NCI-H748 (cell line): Measurements from ENCODE around the gene ST6GALNAC3.

ENCODE experiments used
- DNase-seq: peaks from one replicate; lab custom pipeline; 2025; ENCODE audit not compliant: unreplicated experiment; lab: John Stamatoyannopoulos, UW

The ST6GALNAC3 gene

GRCh38 chr1:76408303-76408702 lies 333.8 kb downstream of the ST6GALNAC3 start:
- DNase-seq, result no peak

DNA sequence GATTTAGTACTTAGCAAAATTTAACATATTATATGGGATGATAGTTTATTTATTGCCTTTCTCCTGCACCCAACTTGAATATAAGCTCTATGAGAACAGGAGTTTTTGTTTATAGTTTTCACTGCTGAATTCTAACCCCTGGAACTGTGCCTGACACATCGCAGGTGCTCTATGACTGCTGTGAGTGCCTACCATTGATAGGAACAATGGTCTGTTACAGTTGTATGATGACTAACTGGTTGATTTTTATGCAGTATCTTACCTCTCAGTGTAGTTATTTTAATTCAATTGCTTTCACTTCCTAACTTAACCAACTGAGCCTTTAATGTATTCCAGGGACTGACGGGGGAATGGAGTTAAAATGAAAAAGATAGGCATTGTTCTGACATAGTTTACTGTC lies 336.0 kb downstream of the ST6GALNAC3 start:
- DNase-seq, result no peak

DNA sequence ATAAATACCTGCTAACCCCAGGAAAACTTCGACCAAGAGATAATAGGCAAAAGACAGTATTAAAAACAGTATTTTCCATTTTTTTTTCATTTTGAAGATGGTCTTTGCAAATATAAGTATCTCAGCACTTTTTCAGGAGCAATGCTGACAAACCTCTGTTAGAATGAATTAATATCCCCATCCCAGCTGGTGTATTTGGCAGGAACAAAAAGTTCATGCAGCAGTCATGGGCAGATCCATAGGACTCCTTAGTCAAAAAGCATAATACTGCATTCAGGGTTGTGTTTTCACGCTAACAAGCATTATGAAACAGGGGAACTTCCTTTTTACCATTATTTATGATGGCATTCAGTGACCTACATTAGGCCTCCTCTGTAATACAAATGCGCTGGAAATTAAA lies 344.0 kb downstream of the ST6GALNAC3 start:
- DNase-seq, result no peak

DNA sequence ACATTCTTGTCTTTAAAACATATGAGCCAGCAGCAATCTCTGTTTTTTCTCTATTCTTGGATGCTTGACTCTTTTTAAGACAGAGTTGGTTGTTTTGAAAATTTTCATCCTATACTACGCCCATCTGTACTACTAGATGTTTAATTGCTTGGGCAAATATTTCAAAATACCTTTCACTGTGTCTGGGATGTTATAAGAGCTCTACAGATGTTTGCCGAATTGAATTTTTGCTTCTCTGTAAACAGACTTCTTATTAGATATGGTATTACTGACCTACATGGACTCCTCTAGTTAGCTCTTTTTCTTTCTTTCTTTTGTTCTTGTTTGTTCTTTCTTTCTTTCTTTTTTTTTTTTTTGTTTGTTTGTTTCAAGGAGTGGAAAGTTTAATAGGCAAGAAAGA lies 345.1 kb downstream of the ST6GALNAC3 start:
- no peak for DNase-seq

- DNase-seq, result no peak
Observed at GRCh38 chr1:76425201-76426145, 350.9 kb downstream of the ST6GALNAC3 start.

GRCh38 chr1:76426606-76427005 lies 352.1 kb downstream of the ST6GALNAC3 start:
- DNase-seq, result no peak

DNA sequence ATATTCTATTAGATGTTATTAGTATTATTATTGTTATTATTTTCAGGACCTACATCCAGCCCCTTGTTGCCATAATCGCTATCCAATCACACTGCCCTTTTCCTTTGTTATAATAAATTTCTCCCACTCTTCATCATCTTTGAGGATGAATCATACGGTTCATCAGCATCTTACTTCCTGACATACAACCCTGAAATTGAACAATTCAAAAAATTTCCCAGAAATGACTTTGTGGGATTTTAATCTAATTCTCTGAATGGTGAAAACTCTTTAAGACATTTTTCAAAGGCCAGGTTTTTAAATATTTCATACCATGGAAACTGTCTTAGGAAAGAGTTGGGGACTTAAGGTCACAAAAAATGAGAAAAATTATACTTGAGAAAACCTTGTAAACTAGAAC lies 353.5 kb downstream of the ST6GALNAC3 start:
- DNase-seq, result no peak

- DNase-seq, result no peak
Observed at GRCh38 chr1:76430531-76430930, 356.0 kb downstream of the ST6GALNAC3 start.

GRCh38 chr1:76433526-76433925 lies 359.0 kb downstream of the ST6GALNAC3 start:
- DNase-seq, result no peak

DNA sequence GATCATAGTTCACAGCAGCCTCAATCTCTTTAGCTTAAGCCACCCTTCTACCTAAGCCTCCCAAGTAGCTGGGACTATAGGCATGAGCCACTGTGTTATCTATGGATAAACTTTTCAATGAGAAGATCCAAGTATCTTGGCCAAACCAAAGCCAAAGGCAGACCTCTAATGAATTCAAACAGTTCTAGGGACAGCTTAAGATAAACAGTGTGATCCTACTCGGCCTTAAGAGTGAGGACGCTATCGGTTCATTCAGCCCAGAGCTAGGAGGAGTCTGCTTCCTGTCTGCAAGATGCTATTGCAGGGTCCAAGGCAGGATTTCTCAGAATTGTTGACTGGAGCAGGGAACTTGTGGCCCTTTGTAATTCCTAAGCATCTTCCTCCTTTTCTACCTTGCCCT lies 368.7 kb downstream of the ST6GALNAC3 start:
- DNase-seq, result no peak

GRCh38 chr1:76444773-76445172 lies 370.2 kb downstream of the ST6GALNAC3 start:
- no peak for DNase-seq

GRCh38 chr1:76450229-76450628 lies 375.7 kb downstream of the ST6GALNAC3 start:
- DNase-seq, result no peak

GRCh38 chr1:76463278-76463677 lies 388.7 kb downstream of the ST6GALNAC3 start:
- no peak for DNase-seq

DNA sequence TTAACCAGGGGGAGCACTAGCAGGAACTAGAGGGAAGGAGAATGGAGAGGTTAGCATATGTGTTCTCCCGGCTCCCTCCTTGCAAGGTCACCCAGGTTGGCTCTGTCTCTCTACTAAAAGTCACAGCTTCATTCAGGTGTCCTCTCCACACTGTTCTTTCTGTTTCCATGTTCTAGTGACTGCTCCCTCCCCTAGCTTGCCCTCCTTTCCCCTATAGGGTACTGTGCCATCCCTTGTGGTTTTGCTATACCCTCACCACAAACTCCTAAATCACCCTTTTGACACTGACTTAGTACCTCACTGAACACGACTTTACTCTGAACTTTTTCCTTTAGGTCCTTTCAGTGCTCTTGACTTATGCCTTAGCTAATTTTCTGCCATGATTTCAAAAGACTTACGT lies 389.3 kb downstream of the ST6GALNAC3 start:
- no peak for DNase-seq

DNA sequence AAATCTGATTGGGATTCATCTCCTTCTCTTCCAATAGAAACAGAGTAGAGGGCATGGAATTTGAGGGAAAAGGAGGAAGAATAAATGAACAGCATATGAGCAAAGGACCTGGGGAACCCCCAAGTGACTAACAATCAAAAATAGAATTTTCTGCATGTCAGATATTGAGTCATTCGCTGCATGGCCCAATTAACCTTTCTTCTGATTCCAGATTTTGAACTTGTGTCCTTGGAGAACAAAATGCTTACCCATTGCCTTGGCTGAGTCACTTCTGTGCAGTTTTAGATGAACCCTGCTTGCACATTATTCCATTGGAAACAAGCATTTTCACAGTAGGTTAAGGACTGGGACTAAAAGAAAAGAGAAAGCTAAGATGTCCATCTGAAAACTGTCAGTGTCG lies 390.5 kb downstream of the ST6GALNAC3 start:
- DNase-seq, result no peak

DNA sequence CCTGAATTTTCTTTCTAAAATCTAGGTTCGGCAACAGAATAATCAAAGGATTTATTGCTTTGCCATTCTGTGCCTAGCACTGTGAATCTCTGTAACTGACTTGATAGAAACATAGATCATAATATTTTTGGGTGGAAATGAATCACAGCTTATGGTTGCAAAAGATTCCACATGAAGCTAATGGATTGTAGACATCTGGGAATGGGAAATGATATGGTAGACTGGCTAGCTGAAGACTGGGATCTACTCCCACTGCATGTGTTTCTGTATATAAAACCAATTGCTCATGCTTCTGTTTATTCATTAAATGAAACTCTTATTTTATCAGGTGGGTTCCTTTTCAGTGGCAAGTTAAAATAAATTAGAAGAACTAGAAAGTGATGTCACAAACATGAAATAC lies 395.6 kb downstream of the ST6GALNAC3 start:
- no peak for DNase-seq

GRCh38 chr1:76471536-76471935 lies 397.0 kb downstream of the ST6GALNAC3 start:
- no peak for DNase-seq

DNA sequence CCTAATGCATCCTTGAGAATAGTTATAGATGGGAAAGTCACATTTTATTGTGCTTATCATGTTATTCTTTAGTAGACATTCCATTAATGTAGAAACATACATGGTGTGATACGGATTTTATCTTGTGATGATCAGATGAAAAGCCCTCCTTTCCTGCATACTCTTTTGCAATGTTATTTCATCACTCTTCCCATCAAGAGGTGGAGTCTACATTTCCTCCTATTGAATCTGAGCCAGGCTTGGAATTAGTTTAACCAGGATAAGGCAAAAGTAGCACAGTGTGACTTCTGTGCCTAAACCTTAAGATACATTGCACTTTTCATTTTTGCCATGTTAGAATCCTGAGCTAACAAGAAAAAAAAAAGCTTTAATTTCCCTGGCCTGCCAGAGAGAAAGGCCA lies 399.0 kb downstream of the ST6GALNAC3 start:
- DNase-seq, result no peak

- no peak for DNase-seq
Observed at GRCh38 chr1:76474922-76475321, 400.4 kb downstream of the ST6GALNAC3 start.

DNA sequence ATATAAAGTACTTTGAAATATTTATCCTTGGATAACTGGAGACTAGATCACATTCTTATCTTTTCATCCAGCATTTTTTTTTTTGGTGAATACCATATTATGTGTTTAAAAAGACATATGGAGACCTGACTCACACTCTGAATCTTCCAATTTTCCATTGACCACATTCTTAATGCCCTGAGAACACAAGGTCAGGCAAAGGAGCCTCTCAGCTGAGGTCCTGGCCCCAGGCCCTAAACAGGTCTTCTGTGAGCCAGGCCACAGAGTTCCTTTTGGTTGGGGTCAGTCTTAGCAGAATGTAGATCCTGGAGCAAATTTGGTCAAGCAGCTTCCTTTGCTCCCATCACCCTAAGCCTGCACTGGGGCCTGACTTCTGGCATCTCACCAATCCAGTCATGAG lies 402.6 kb downstream of the ST6GALNAC3 start:
- no peak for DNase-seq

DNA sequence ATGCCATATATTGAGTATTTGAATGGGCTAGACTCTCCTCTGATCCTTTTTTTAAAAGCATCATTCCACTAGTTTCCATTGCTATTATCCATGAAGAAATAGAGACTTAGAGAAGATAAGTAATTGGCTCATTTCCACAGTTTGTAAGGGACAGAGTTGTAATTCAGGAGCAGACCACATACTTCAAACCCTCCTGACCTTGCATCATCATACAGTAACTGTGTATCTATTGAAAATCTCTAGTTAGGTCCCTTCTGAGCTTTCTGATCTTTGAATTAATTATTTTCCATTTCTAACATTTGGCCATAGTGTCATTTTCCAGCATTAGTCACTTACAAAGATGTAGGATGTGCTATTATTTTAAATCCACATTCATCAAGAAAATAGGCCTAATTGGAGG lies 406.3 kb downstream of the ST6GALNAC3 start:
- DNase-seq, result no peak

GRCh38 chr1:76481672-76482071 lies 407.1 kb downstream of the ST6GALNAC3 start:
- no peak for DNase-seq

DNA sequence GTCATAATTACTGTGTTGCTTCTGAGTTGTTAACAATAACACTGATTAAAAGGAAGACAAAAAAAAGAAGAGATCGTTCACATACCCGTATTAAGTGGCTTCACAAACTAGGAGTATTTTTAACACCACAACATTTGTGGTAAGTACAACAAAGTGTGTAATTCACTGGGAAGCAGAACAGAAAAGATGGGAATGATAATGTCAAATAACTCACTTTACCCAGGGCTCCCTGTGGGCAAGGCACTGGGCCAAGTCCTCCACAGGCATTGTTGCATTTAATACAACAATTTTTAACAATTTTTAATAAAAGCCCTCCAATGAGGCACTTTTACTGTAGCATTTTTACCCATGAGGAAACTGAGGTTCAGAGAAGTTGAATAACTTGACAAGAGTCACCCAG lies 407.7 kb downstream of the ST6GALNAC3 start:
- DNase-seq, result no peak
